Spinal cord (tissue), 10 donors: ENCODE data around the gene SERTAD4. TPM values are rescaled to one million over a fixed set of nuclear protein-coding genes. Genes with fewer than 3 reads are reported as not detected.
A peak's percentile ranks its signal among the peaks of the same experiment; 100 is the strongest.

Experiments used
- DNase-seq, 6 donors: peaks; one replicate each; pipeline versions ENCODE4 v3.0.0 to v3.0.0-alpha.2; 2013 to 2015; ENCODE audit warnings: low spot score in 6 of 6, low read depth in 4 of 6
- H3K27ac ChIP-seq: one replicate; pipeline ENCODE4 v1.5.1; 2013; ENCODE audit warnings: low read depth, low read length, control low read depth
- H3K27me3 ChIP-seq: one replicate; pipeline ENCODE4 v1.6.1; 2013; ENCODE audit warnings: low read length; ENCODE audit not compliant: control insufficient read depth, insufficient read depth
- H3K36me3 ChIP-seq: one replicate; pipeline ENCODE4 v1.6.1; 2013; ENCODE audit warnings: low read length; ENCODE audit not compliant: control insufficient read depth, insufficient read depth
- H3K4me1 ChIP-seq: one replicate; pipeline ENCODE4 v1.6.1; 2013; ENCODE audit warnings: low read length; ENCODE audit not compliant: control insufficient read depth, insufficient read depth
- H3K4me3 ChIP-seq: one replicate; pipeline ENCODE4 v1.5.1; 2013; ENCODE audit warnings: low read depth, low read length, control low read depth
- H3K9me3 ChIP-seq: one replicate; pipeline ENCODE4 v1.6.1; 2013; ENCODE audit warnings: low read length; ENCODE audit not compliant: control insufficient read depth, insufficient read depth
- WGBS: methylation state at CpG from one replicate; pipeline ENCODE4 v1.1.5; 2013; ENCODE audit warnings: missing lambda C conversion rate; ENCODE audit not compliant: insufficient coverage; 5-methylcytosine and 5-hydroxymethylcytosine counted together
- polyA plus RNA-seq, 2 donors: library from polyadenylated mRNA; unstranded; fragments of 120-200 nt; gene quantifications; one replicate each; pipeline ENCODE4 v1.2.1, GENCODE V29; 2013; ENCODE audit not compliant: insufficient read length in 2 of 2
- total RNA-seq, 2 donors: library from RNA; depleted of rRNA in 1 of 2; stranded (reverse); fragments of 120-200 nt in 1 of 2; fragments of >200 nt in 1 of 2; gene quantifications; one replicate each; pipeline versions ENCODE4 v1.2.3 to v1.2.4, GENCODE V29; 2013 to 2014
- donor health status: healthy.

SERTAD4 gene
- total and polyA plus RNA-seq, 4 donors = 5.3 to 10.2 (median 8.2) TPM

DNA sequence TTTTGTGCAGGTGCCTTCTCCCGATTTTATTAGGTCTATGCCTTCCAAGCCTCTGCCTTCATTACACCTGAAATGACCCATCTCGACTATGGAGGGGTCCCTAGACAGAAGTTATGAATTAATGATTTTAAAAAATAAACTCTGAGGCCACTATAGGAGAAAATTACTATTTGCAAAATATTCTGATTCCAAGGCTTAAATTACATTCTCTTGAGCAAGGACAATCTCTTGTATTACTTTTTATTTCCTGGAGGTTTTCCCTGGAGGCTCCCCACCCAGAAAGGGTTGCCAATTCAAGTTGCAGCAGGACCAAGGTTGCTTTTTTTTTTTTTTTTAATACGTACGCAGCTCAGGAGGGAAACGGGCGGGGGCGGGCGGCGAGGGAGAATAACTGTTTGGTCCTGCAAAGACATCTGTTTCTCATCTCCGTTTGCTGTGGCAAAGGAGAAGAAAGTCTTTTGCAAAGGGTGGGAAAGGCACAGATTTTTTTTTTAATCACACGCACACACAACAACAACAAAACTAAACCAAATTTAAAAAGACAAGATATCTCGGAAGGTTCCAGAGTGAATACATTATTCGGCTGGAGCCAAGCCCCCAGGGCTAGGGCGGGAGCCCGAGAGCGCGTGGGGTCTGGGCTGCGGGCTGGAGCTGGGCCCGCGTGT, 618 bp upstream of the SERTAD4 start:
- peak in 1 of 6 donors; percentile 72 for DNase-seq
- Histone ChIP-seq H3K4me3 (peak overlapping the region; percentile 37), H3K36me3 (no peaks in the 10 kb centered on the region), H3K4me1 (peaks cover 21% of the 10 kb centered on the region), H3K27ac (no peak overlapping the region), H3K27me3 (peaks cover 11% of the 10 kb centered on the region), H3K9me3 (no peaks in the 10 kb centered on the region)
- 0% methylated on average over 6 of the region's 20 CpGs for WGBS

DNA sequence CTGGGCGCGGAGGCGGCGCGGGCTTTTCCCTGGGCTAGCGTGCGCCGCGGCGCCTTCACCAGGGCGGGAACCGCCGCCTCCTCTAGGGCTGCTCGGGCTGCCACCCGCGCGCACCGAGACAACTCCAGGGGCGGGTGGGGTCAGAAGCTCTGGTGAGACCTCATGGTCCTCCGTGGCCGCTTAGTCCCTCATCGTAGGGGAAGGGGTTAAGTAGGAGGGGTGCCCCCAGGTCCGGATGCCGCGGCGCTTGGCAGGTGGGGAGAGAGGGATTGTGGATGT, 559 bp downstream of the SERTAD4 start:
- Histone ChIP-seq H3K4me1 (peaks cover 31% of the 10 kb centered on the region), H3K27me3 (peaks cover 11% of the 10 kb centered on the region), H3K27ac (peak overlapping the region; percentile 61), H3K9me3 (no peaks in the 10 kb centered on the region), H3K4me3 (peak overlapping the region; percentile 59), H3K36me3 (peaks cover 4% of the 10 kb centered on the region)
- WGBS = 0% methylated on average over 26 of the region's 26 CpGs
- DNase-seq = no peak

DNA sequence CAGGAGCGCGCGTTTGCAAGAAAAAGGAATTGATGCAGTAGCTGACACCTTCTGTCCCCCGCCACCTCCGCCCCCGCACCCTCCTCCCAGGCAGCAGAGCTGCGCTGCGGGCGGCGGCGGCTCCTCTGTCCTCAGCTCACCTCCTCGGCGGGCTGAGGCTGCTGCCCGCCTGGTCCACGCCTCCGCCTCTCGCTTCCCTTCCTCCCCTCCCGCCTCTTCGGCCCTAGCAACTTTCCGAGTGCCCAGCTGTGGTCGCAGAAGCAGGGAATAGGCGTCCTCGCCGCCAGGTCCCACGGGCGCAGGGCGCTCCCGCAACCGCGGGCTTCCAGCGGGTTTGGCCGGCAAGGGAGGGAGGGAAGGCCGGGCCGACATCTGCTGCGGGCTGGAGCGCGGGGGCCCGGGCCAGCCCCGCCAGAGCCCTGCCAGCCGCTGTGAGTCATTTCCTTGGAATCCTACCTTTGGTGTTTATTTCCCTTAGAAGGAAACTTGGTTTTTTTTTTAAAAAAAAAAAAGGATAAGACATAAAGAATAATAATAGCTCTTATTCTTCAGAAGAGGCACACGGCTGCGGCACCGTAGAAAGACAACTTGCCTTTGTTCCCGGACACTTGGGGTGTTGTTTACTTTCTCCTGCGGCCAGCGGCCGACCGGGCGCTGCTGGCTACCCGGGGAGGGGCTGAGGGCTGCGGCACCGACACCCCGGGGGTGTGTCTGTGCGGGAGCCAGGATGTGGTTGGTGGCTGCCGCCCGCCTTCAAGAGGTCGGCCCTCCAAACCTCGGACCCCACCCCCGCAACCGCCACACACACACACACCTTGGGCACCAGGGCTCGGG, 1.1 kb downstream of the SERTAD4 start:
- H3K9me3 ChIP-seq = no peaks in the 10 kb centered on the region
- H3K4me1 ChIP-seq = peaks cover 32% of the 10 kb centered on the region
- H3K27me3 ChIP-seq = peaks cover 11% of the 10 kb centered on the region
- H3K27ac ChIP-seq = peak overlapping the region; percentile 61
- peak in 2 of 6 donors; percentile 68 to 78 for DNase-seq
- WGBS = under 1% methylated on average over 53 of the region's 61 CpGs
- H3K36me3 ChIP-seq = peaks cover 4% of the 10 kb centered on the region
- peak overlapping the region; percentile 59 for H3K4me3 ChIP-seq

DNA sequence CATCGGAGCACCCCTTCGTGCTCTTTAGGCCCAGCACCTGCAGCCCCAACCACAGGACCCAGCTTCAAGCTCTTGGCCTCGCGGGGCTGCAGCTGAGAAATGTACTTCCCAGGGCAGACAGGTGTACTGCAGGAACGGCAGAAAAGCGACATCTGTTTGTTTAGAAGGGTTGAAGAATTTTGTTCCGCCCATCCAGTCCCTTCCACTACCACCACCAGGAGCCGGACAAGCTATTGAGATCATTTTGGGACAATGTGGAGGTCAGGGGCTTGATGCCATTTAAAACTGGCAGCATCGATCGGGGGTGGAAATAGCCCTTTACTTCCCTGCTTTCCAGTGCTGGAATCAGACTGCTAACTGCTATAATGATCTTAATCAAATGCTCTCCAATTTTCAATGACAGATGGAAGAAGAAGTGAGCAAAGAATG, 1.7 kb downstream of the SERTAD4 start:
- Histone ChIP-seq H3K36me3 (peaks cover 4% of the 10 kb centered on the region), H3K4me3 (peak overlapping the region; percentile 59), H3K27me3 (peaks cover 11% of the 10 kb centered on the region), H3K27ac (peak overlapping the region; percentile 25), H3K9me3 (no peaks in the 10 kb centered on the region), H3K4me1 (peaks cover 32% of the 10 kb centered on the region)
- peak in 1 of 6 donors; percentile 23 for DNase-seq
- 21% methylated on average over 2 of the region's 10 CpGs for WGBS

DNA sequence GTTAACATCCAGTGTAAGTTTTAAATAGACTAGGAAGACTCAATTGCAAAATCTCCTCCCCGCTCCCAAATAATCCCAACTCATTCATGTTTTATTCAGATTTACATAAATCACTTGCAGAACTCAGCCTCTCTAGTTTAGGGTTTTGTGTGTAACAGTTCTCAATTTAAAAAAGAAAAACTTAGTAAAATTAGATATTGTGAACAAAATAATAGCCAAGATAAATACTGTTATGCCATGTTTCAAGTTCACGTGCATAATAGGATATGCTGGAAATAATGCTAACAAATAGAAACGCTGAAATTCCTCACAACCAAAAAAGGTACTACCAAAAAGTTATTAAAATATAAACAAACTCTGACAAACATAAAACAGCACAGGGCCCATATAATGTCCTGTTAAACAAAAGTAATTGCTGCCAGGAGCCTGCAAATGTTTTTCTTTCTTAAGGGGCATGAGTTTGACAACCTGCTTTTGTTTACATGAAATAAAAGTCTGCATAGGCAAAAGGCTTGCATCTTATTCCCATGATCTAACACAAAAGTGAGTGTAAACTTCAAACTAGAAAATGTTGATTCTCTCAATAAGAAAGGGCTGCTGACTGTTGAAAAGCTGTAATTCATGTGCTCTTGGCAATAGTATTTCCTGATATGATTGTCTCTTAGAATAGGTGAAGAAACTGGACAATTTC, 2.9 kb downstream of the SERTAD4 start:
- Histone ChIP-seq H3K36me3 (peaks cover 4% of the 10 kb centered on the region), H3K27me3 (peaks cover 11% of the 10 kb centered on the region), H3K4me3 (no peak overlapping the region), H3K27ac (no peak overlapping the region), H3K4me1 (peaks cover 32% of the 10 kb centered on the region), H3K9me3 (no peaks in the 10 kb centered on the region)
- no CpG with 5 or more reads among the region's 3 CpGs for WGBS
- DNase-seq = no peak

DNA sequence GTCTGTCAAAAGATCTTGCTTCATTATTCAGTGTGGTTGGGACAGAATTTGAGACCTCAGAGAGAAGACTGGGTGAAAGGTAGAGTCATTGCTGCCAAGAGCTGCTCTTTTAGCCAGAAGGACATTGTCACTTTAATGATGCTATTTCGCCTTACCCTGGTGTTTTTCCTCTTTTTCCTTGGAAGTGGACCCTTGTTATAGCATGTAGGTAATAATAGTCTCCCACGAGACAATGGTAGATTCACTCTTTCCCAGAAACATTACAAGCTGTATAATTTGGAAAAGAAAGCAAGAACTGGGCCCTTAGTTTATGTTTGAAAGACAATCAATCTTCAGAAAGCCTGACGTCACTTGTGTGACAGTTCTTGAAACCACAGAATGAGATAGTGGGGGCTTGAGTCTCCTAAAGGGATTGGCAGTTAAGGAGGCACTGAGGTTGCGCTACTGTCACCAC, 3.8 kb downstream of the SERTAD4 start:
- Histone ChIP-seq H3K27ac (peak overlapping the region; percentile 87), H3K36me3 (peaks cover 4% of the 10 kb centered on the region), H3K27me3 (peaks cover 11% of the 10 kb centered on the region), H3K4me3 (no peak overlapping the region), H3K9me3 (no peaks in the 10 kb centered on the region), H3K4me1 (peaks cover 32% of the 10 kb centered on the region)
- 52% methylated on average over 2 of the region's 4 CpGs for WGBS
- peak in 1 of 6 donors; percentile 51 for DNase-seq

DNA sequence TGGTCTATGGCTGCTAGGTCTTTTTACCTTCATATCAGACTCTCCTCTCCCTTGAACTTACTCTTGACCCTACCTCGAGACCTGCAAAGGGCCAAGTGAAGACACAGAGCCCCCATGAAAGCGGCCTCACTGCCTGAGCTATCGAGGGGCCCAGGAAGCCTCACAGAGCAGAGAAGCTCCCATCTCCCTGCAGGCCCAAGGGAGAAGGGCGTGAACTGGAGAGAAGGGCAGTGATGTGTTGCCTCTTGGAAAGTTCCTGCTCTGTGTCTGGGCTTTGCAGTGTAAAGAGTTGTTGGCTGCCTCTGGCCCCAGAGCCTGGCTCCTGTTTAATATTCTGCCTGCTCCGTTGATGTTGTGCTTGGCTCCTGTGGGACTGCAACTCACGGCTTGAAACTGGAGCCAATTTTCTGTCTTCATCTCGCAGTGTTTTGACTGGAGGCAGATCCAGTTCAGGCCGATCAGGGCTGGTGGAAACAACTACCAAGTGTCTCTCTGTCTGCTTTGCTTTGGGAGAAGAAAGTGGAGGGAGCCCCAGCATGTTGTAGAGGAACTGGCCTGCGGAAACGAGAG, 4.3 kb downstream of the SERTAD4 start:
- WGBS = 19% methylated on average over 10 of the region's 10 CpGs
- peak overlapping the region; percentile 87 for H3K27ac ChIP-seq
- H3K4me3 ChIP-seq = no peak overlapping the region
- H3K27me3 ChIP-seq = peaks cover 8% of the 10 kb centered on the region
- peaks cover 32% of the 10 kb centered on the region for H3K4me1 ChIP-seq
- DNase-seq = peak in 4 of 6 donors; percentile 76 to 96 (median 84)
- H3K36me3 ChIP-seq = peaks cover 7% of the 10 kb centered on the region
- H3K9me3 ChIP-seq = no peaks in the 10 kb centered on the region

DNA sequence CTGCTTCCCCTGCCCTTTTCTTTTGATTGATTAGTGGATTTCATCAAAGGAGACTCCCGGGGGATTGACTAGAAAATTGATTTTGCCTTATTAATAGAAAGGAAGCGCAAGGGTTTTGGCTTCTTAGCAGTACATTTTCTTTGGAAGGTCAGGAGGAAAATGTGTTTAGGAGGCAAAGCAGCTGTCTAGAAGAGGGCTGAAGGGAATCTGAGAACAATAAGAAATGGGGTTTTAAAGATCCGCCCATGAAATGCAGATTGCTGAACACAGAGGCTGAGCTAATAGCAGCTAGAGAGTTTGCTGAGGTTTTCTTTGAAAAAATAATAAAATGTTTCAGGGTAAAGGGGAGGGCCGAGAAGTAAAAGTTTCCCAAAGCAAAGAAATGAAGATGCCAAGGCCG, 4.9 kb downstream of the SERTAD4 start:
- Histone ChIP-seq H3K4me1 (peaks cover 28% of the 10 kb centered on the region), H3K36me3 (peaks cover 8% of the 10 kb centered on the region), H3K4me3 (no peak overlapping the region), H3K27ac (peak overlapping the region; percentile 87), H3K9me3 (no peaks in the 10 kb centered on the region), H3K27me3 (peaks cover 4% of the 10 kb centered on the region)
- DNase-seq = no peak
- WGBS = 21% methylated on average over 5 of the region's 5 CpGs

DNA sequence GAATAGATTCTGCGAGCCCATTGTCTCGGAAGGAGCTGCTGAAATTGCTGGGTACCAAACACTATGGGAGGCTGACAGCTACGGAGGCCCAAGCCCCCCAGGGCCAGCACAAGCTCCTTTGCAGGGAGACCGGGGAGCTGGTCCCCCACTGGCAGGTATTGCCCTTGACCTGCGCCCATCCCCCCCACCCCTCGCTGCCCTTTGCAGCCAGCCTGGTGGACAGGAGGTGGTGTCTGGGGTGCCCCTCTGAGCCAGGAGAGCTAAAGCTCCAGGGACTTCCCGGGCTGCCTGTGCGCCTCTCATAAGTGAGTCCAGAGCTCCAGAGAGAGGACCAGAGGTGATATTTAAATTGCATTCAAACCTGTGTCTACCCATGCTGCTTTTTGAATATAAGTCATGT, 5.4 kb downstream of the SERTAD4 start:
- Histone ChIP-seq H3K4me1 (peaks cover 28% of the 10 kb centered on the region), H3K27me3 (peaks cover 4% of the 10 kb centered on the region), H3K4me3 (no peak overlapping the region), H3K36me3 (peaks cover 8% of the 10 kb centered on the region), H3K27ac (peak overlapping the region; percentile 87), H3K9me3 (no peaks in the 10 kb centered on the region)
- no peak for DNase-seq
- WGBS = 52% methylated on average over 5 of the region's 8 CpGs
